Fibroblast of lung (primary cell): Measurements from ENCODE around the gene PAH. TPM values are rescaled to one million over a fixed set of nuclear protein-coding genes. Genes with fewer than 3 reads are reported as not detected.

Source experiments
- DNase-seq, 2 donors: peaks; one replicate each; pipeline versions ENCODE4 v3.0.0 to v3.0.0-alpha.2; 2010; ENCODE audit warnings: low read depth in 2 of 2
- H2AFZ ChIP-seq: 2 replicates; pipeline ENCODE4 v1.5.1; 2012; ENCODE audit warnings: low read length, control low read depth, inconsistent platforms
- H3K27ac ChIP-seq: 2 replicates; pipeline ENCODE4 v1.5.1; 2011; ENCODE audit warnings: low read length, control low read depth; ENCODE audit not compliant: insufficient read depth
- H3K27me3 ChIP-seq: 2 replicates; pipeline ENCODE4 v1.5.1; 2011; ENCODE audit warnings: mild to moderate bottlenecking, low read length; ENCODE audit not compliant: control insufficient read depth, insufficient read depth
- H3K36me3 ChIP-seq: 2 replicates; pipeline ENCODE4 v1.5.1; 2011; ENCODE audit warnings: low read length; ENCODE audit not compliant: control insufficient read depth, insufficient read depth
- H3K4me1 ChIP-seq: 2 replicates; pipeline ENCODE4 v1.5.1; 2011; ENCODE audit warnings: low read length; ENCODE audit not compliant: control insufficient read depth, insufficient read depth; ENCODE audit errors: extremely low read depth
- H3K4me2 ChIP-seq: 2 replicates; pipeline ENCODE4 v1.5.1; 2011; ENCODE audit warnings: low read length, control low read depth; ENCODE audit not compliant: insufficient read depth; ENCODE audit errors: extremely low read depth
- H3K4me3 ChIP-seq, 4 experiments: fragments of 200-600 bp in 1 of 4; sonication (generic) in 1 of 4; replicated peaks in 1 of 4; 2 replicates each; pipeline ENCODE4 v1.5.1; 2011 to 2016; ENCODE audit warnings: low read length in 4 of 4, low read depth in 3 of 4, mild to moderate bottlenecking in 3 of 4, control low read depth in 2 of 4, inconsistent platforms in 1 of 4, mixed read lengths in 1 of 4; ENCODE audit not compliant: insufficient read depth in 1 of 4; ENCODE audit errors: control extremely low read depth in 1 of 4
- H3K79me2 ChIP-seq: 2 replicates; pipeline ENCODE4 v1.5.1; 2012; ENCODE audit warnings: mild to moderate bottlenecking, low read length, inconsistent platforms; ENCODE audit not compliant: control insufficient read depth, insufficient read depth
- H3K9ac ChIP-seq: 2 replicates; pipeline ENCODE4 v1.5.1; 2011; ENCODE audit warnings: mild to moderate bottlenecking, low read length, control low read depth; ENCODE audit not compliant: insufficient read depth
- H3K9me3 ChIP-seq: 2 replicates; pipeline ENCODE4 v1.5.1; 2012; ENCODE audit warnings: low read depth, low read length; ENCODE audit not compliant: control insufficient read depth, insufficient read depth
- H4K20me1 ChIP-seq: 2 replicates; pipeline ENCODE4 v1.5.1; 2011; ENCODE audit warnings: low read length; ENCODE audit not compliant: control insufficient read depth, insufficient read depth; ENCODE audit errors: extremely low read depth
- EZH2 ChIP-seq: IDR thresholded peaks from 2 replicates; pipeline ENCODE4 v1.5.1; 2012; ENCODE audit warnings: low read length, control low read depth, mild to moderate bottlenecking; ENCODE audit errors: missing control alignments
- polyA plus RNA-seq, 2 donors: library from polyadenylated mRNA; depleted of rRNA in 1 of 2; stranded (reverse) in 1 of 2; unstranded in 1 of 2; fragments of >200 nt; gene quantifications; 2 replicates each; pipeline ENCODE4 v1.2.1, GENCODE V29; 2011 to 2012; ENCODE audit warnings: missing spikeins in 1 of 2
- total RNA-seq: library from RNA; depleted of rRNA; stranded (reverse); fragments of >200 nt; gene quantifications from 2 replicates; pipeline ENCODE4 v1.2.1, GENCODE V29; 2014
- TF ChIP-seq, protein P1 (sequence below), 2 donors: IDR thresholded peaks in 1 of 2; conservative IDR thresholded peaks in 1 of 2; 1 replicate in 1 of 2; 2 replicates in 1 of 2; pipeline ENCODE4 v1.5.1; 2011 to 2012; ENCODE audit warnings: low read length in 2 of 2, control low read depth in 1 of 2, inconsistent platforms in 1 of 2, low read depth in 1 of 2, mild to moderate bottlenecking in 1 of 2

Gene PAH
- total and polyA plus RNA-seq, 2 donors (not counting 1 experiment from before 2014, with no cell fraction given), result not detected

DNA sequence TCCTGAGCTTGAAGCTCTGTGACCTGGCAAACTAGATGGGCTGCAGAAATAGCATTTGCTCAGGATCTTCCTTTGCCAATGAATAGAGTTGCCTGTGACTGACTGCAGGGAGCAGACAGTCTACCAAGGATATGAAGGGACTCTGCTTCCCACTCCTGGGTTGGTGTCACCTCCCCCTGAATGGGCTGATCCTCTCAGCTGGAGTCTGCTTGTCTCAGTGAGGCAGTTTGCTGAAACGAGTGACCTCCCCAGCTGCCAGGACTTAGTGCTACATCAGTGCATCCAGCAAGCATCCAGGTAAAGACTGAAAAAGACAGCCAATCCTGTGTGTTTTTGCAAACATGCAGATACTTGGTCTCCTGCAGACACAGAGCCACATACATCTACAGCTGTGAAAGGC lies 28.5 kb downstream of the PAH start:
- no peaks in the 10 kb centered on the region for H3K79me2 ChIP-seq
- H4K20me1 ChIP-seq, result no peaks in the 10 kb centered on the region
- no peaks in the 10 kb centered on the region for H3K9me3 ChIP-seq
- no peaks in the 10 kb centered on the region for H3K4me1 ChIP-seq
- H3K27me3 ChIP-seq, result no peaks in the 10 kb centered on the region
- no peak overlapping the region for H3K27ac ChIP-seq
- no peak for DNase-seq
- H3K4me2 ChIP-seq, result no peak overlapping the region
- no peak for TF ChIP-seq EZH2
- TF ChIP-seq, protein P1, sequence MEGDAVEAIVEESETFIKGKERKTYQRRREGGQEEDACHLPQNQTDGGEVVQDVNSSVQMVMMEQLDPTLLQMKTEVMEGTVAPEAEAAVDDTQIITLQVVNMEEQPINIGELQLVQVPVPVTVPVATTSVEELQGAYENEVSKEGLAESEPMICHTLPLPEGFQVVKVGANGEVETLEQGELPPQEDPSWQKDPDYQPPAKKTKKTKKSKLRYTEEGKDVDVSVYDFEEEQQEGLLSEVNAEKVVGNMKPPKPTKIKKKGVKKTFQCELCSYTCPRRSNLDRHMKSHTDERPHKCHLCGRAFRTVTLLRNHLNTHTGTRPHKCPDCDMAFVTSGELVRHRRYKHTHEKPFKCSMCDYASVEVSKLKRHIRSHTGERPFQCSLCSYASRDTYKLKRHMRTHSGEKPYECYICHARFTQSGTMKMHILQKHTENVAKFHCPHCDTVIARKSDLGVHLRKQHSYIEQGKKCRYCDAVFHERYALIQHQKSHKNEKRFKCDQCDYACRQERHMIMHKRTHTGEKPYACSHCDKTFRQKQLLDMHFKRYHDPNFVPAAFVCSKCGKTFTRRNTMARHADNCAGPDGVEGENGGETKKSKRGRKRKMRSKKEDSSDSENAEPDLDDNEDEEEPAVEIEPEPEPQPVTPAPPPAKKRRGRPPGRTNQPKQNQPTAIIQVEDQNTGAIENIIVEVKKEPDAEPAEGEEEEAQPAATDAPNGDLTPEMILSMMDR (conservative IDR thresholded peaks at IDR 0.05 in 1 of 2, IDR thresholded peaks at IDR 0.05 in 1 of 2; ENCODE audit: low read depth in 1 of 2, low read length in 2 of 2), result no peak
- no peak overlapping the region for H2AFZ ChIP-seq
- no peaks in the 10 kb centered on the region for H3K36me3 ChIP-seq
- H3K4me3 ChIP-seq, result no peak overlapping the region
- no peak overlapping the region for H3K9ac ChIP-seq

DNA sequence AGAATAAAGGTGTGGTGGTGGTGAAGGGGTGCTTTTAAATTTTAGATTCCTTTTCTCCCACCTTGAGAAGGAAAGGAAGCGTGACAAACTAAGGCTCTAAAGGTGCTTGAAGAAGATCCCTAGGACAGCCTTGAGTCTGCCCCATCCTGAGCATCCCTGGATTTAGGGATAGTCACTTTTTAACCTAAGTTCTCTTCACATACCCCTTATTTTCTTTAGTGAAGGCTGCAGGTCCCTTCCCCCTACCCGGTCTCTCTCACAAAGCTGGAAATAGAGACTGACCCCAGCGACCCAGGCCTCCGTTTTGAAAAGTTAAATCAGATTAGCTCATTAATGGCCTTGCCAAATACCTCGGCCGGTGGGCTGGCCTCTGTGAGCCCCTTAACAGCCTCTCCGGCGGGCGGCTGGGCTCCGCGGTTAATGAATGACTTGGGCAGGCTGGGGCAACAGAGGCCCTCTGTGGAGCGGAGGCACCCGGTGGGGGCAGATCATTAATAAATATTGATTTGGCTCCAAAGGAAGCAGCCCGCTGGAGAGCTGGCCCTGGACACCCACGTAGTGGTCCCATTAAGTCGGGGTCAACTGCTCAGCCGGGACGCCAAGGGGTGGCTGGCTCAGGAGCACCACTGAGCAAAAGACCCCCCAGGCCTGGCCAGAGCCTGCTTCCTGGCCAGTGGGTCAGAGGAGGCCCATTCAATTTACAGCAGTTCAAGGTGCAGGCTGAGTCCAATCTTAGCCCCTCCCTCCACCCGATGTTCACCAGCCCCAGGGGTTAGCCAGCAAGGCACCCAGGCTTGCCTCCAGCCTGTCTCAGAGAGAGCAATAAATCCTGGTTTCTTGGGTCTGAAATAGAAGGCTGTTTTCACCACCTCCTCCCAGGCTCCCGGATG lies 31.8 kb downstream of the PAH start:
- no peaks in the 10 kb centered on the region for H3K36me3 ChIP-seq
- H3K79me2 ChIP-seq, result no peaks in the 10 kb centered on the region
- TF ChIP-seq, protein P1 (conservative IDR thresholded peaks at IDR 0.05 in 1 of 2, IDR thresholded peaks at IDR 0.05 in 1 of 2; ENCODE audit: low read depth in 1 of 2, low read length in 2 of 2), result no peak
- no peak for TF ChIP-seq EZH2
- no peak overlapping the region for H3K4me2 ChIP-seq
- H3K27ac ChIP-seq, result no peak overlapping the region
- no peaks in the 10 kb centered on the region for H4K20me1 ChIP-seq
- no peak overlapping the region for H2AFZ ChIP-seq
- H3K9me3 ChIP-seq, result no peaks in the 10 kb centered on the region
- H3K27me3 ChIP-seq, result no peaks in the 10 kb centered on the region
- no peak for DNase-seq
- H3K4me1 ChIP-seq, result no peaks in the 10 kb centered on the region
- H3K9ac ChIP-seq, result no peak overlapping the region
- H3K4me3 ChIP-seq, result no peak overlapping the region

DNA sequence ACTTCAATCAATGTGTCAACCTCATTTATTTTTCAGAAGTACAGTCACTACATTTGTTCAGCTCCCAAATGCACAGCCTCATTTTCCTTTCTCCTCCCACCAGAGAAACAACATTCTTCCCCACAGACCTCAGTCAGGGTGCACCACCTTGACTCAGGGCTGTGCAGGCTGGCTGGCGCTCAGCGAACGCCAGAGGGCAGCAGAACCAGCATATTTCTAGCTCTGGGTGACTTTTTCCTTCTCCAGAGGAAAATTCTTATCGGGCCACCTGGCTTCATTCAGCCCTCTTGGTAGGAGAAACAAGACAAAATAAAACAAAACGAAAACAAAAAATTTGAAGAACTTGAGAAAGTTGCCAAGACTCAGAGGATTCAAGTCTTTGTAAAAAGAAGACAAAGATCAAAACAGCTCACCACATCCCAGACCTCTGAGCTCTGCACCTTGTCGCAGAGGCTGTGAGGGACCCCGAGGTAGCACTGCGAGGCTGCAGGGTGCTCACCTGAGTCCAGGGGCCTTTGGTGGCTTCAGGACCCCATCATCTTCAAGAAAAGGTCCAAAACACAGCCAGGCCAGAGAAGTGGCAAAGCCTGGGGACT lies 33.7 kb downstream of the PAH start:
- Histone ChIP-seq H4K20me1 (no peaks in the 10 kb centered on the region), H3K9ac (no peak overlapping the region), H3K4me2 (no peak overlapping the region), H3K4me1 (no peaks in the 10 kb centered on the region), H3K27ac (no peak overlapping the region), H3K9me3 (no peaks in the 10 kb centered on the region), H3K36me3 (no peaks in the 10 kb centered on the region), H3K79me2 (no peaks in the 10 kb centered on the region), H2AFZ (no peak overlapping the region), H3K27me3 (no peaks in the 10 kb centered on the region), H3K4me3 (no peak overlapping the region)
- no peak for TF ChIP-seq EZH2
- TF ChIP-seq, protein P1 (conservative IDR thresholded peaks at IDR 0.05 in 1 of 2, IDR thresholded peaks at IDR 0.05 in 1 of 2; ENCODE audit: low read depth in 1 of 2, low read length in 2 of 2), result peak; percentile 49 to 64
- peak; percentile 1 to 8 for DNase-seq
